Measurements from ENCODE around the gene THAP10. TPM values are rescaled to one million over a fixed set of nuclear protein-coding genes. Genes with fewer than 3 reads are reported as not detected.
"Not testable (repeated sequence)": the region's sequence is repeated elsewhere in the genome, so short reads cannot be mapped to it uniquely, and the experiment has no call there.

The THAP10 gene
- polyA plus RNA-seq, 1 donor from 2014 or later: 6.6 TPM

DNA sequence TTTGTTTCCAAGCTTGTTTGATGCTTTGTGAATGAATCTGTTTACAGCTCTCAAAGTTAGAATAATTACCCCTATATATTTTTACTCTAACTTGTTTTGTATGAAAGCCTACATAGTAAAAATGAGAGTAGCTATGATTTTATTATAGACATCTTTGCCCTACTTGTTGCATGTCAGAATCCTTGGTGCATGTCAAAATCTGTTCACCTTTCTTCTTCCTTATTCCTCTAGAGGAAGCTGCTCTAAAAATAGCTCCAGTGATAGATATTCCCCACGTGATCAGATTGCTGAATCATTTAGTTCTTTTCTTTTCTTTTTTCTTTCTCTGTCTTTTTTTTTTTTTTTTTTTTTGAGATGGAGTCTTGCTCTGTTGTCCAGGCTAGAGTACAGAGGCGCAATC, 40.2 kb upstream of the THAP10 start:
- Histone ChIP-seq H3K27me3 (ENCODE audit: insufficient read depth, low read depth, low read length) (no peaks in the 10 kb centered on the region), H3K27ac (ENCODE audit: low read length) (no peak overlapping the region), H2AFZ (ENCODE audit: low read depth, low read length) (no peak overlapping the region), H4K20me1 (ENCODE audit: insufficient read depth) (no peaks in the 10 kb centered on the region), H3F3A (ENCODE audit: insufficient read depth, low read length, poor library complexity, severe bottlenecking) (no peaks in the 10 kb centered on the region), H3K9ac (ENCODE audit: low read length) (no peak overlapping the region), H3K36me3 (ENCODE audit: insufficient read depth, low read length) (peaks cover 4% of the 10 kb centered on the region), H3K79me2 (replicated peaks; ENCODE audit: insufficient read depth, low read length) (no peaks in the 10 kb centered on the region), H3K9me3 (ENCODE audit: low read length) (no peaks in the 10 kb centered on the region), H3K9me2 (ENCODE audit: insufficient read depth, low read length) (no peaks in the 10 kb centered on the region), H3K4me3 (ENCODE audit: low read length) (no peak overlapping the region), H3K4me2 (ENCODE audit: low read length) (no peak overlapping the region)
- TF ChIP-seq EZH2 (IDR thresholded peaks at IDR 0.05; ENCODE audit: borderline replicate concordance, insufficient read depth, low read length, poor library complexity, severe bottlenecking) (no peak), RAD21 (conservative IDR thresholded peaks at IDR 0.05) (no peak), TAF1 (IDR thresholded peaks at IDR 0.05; ENCODE audit: low read depth) (no peak), POLR2AphosphoS5 (IDR thresholded peaks at IDR 0.05) (no peak), MXI1 (conservative IDR thresholded peaks at IDR 0.05; ENCODE audit: poor library complexity, severe bottlenecking) (no peak), SMC3 (conservative IDR thresholded peaks at IDR 0.05; ENCODE audit: poor library complexity) (no peak), EP300 (conservative IDR thresholded peaks at IDR 0.05; ENCODE audit: poor library complexity, severe bottlenecking) (no peak)
- TF ChIP-seq, protein P1, sequence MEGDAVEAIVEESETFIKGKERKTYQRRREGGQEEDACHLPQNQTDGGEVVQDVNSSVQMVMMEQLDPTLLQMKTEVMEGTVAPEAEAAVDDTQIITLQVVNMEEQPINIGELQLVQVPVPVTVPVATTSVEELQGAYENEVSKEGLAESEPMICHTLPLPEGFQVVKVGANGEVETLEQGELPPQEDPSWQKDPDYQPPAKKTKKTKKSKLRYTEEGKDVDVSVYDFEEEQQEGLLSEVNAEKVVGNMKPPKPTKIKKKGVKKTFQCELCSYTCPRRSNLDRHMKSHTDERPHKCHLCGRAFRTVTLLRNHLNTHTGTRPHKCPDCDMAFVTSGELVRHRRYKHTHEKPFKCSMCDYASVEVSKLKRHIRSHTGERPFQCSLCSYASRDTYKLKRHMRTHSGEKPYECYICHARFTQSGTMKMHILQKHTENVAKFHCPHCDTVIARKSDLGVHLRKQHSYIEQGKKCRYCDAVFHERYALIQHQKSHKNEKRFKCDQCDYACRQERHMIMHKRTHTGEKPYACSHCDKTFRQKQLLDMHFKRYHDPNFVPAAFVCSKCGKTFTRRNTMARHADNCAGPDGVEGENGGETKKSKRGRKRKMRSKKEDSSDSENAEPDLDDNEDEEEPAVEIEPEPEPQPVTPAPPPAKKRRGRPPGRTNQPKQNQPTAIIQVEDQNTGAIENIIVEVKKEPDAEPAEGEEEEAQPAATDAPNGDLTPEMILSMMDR (IDR thresholded peaks at IDR 0.05; ENCODE audit: poor library complexity, severe bottlenecking): no peak
- TF ChIP-seq, protein P2, sequence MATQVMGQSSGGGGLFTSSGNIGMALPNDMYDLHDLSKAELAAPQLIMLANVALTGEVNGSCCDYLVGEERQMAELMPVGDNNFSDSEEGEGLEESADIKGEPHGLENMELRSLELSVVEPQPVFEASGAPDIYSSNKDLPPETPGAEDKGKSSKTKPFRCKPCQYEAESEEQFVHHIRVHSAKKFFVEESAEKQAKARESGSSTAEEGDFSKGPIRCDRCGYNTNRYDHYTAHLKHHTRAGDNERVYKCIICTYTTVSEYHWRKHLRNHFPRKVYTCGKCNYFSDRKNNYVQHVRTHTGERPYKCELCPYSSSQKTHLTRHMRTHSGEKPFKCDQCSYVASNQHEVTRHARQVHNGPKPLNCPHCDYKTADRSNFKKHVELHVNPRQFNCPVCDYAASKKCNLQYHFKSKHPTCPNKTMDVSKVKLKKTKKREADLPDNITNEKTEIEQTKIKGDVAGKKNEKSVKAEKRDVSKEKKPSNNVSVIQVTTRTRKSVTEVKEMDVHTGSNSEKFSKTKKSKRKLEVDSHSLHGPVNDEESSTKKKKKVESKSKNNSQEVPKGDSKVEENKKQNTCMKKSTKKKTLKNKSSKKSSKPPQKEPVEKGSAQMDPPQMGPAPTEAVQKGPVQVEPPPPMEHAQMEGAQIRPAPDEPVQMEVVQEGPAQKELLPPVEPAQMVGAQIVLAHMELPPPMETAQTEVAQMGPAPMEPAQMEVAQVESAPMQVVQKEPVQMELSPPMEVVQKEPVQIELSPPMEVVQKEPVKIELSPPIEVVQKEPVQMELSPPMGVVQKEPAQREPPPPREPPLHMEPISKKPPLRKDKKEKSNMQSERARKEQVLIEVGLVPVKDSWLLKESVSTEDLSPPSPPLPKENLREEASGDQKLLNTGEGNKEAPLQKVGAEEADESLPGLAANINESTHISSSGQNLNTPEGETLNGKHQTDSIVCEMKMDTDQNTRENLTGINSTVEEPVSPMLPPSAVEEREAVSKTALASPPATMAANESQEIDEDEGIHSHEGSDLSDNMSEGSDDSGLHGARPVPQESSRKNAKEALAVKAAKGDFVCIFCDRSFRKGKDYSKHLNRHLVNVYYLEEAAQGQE (IDR thresholded peaks at IDR 0.05; ENCODE audit: borderline replicate concordance): no peak

DNA sequence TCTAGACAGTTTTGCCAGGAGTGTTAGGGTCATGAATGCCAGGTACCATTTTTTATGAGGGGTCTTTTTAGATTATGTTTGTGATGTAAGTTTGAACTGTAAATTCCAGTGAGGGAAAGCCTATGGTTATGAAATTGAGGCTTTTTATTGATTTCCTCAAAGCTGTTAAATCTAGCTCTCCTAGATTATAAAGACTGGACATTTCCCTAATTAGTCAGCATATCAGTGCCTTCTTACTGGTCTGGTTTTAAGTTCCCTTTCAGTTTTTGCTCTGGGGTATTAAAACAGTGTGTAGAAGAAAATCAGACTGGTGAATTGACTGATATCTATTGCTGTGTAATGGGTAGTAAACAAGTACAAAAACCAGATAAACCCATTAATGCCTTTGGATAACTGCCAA, 39.6 kb upstream of the THAP10 start:
- Histone ChIP-seq H3K27ac (ENCODE audit: low read length) (no peak overlapping the region), H3K9me3 (ENCODE audit: low read length) (no peaks in the 10 kb centered on the region), H3F3A (ENCODE audit: insufficient read depth, low read length, poor library complexity, severe bottlenecking) (no peaks in the 10 kb centered on the region), H2AFZ (ENCODE audit: low read depth, low read length) (no peak overlapping the region), H3K4me2 (ENCODE audit: low read length) (no peak overlapping the region), H4K20me1 (ENCODE audit: insufficient read depth) (no peaks in the 10 kb centered on the region), H3K9me2 (ENCODE audit: insufficient read depth, low read length) (no peaks in the 10 kb centered on the region), H3K27me3 (ENCODE audit: insufficient read depth, low read depth, low read length) (no peaks in the 10 kb centered on the region), H3K79me2 (replicated peaks; ENCODE audit: insufficient read depth, low read length) (no peaks in the 10 kb centered on the region), H3K36me3 (ENCODE audit: insufficient read depth, low read length) (peaks cover 4% of the 10 kb centered on the region), H3K4me3 (ENCODE audit: low read length) (no peak overlapping the region), H3K9ac (ENCODE audit: low read length) (no peak overlapping the region)
- TF ChIP-seq EZH2 (IDR thresholded peaks at IDR 0.05; ENCODE audit: borderline replicate concordance, insufficient read depth, low read length, poor library complexity, severe bottlenecking): no peak
- TF ChIP-seq, protein P1 (IDR thresholded peaks at IDR 0.05; ENCODE audit: poor library complexity, severe bottlenecking): no peak
- TF ChIP-seq SMC3 (conservative IDR thresholded peaks at IDR 0.05; ENCODE audit: poor library complexity): no peak
- TF ChIP-seq POLR2AphosphoS5 (IDR thresholded peaks at IDR 0.05): no peak
- TF ChIP-seq, protein P2 (IDR thresholded peaks at IDR 0.05; ENCODE audit: borderline replicate concordance): no peak
- TF ChIP-seq TAF1 (IDR thresholded peaks at IDR 0.05; ENCODE audit: low read depth): no peak
- no peak for TF ChIP-seq RAD21 (conservative IDR thresholded peaks at IDR 0.05)

DNA sequence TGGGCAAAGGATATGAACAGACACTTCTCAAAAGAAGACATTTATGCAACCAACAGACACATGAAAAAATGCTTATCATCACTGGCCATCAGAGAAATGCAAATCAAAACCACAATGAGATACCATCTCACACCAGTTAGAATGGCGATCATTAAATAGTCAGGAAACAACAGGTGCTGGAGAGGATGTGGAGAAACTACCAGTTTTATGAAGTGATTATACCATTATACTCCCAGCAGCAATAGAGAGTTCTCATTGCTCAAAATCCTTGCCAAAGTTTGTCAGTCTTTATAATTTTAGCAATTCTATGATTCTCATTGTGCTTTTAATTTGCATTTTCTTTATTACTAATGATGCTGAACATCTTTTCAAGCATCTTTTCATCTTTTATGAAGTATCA, 34.7 kb upstream of the THAP10 start:
- H3K9me2 ChIP-seq (ENCODE audit: insufficient read depth, low read length); H2AFZ ChIP-seq (ENCODE audit: low read depth, low read length); H3K4me2 ChIP-seq (ENCODE audit: low read length); H3K27ac ChIP-seq (ENCODE audit: low read length); H4K20me1 ChIP-seq (ENCODE audit: insufficient read depth); H3K9me3 ChIP-seq (ENCODE audit: low read length); H3K36me3 ChIP-seq (ENCODE audit: insufficient read depth, low read length); H3F3A ChIP-seq (ENCODE audit: insufficient read depth, low read length, poor library complexity, severe bottlenecking); H3K79me2 ChIP-seq (replicated peaks; ENCODE audit: insufficient read depth, low read length); H3K4me3 ChIP-seq (ENCODE audit: low read length); H3K9ac ChIP-seq (ENCODE audit: low read length); H3K27me3 ChIP-seq (ENCODE audit: insufficient read depth, low read depth, low read length): not testable (repeated sequence)

Data from neural cell (in vitro differentiated cells).